RWPE1 (cell line): ENCODE results near the gene USB1.
"Not testable (repeated sequence)": the region's sequence is repeated elsewhere in the genome, so short reads cannot be mapped to it uniquely, and the experiment has no call there.

ENCODE experiments used
- CTCF ChIA-PET: fragments of 350-600 bp; sonication (Branson Sonifier 250); formaldehyde crosslinking; extraction: SDS; loops from one replicate; lab custom pipeline; 2021; lab: Yijun Ruan, JAX
- POLR2A ChIA-PET: fragments of 400-600 bp; formaldehyde crosslinking; extraction: SDS; loops from one replicate; lab custom pipeline; 2020; ENCODE audit warnings: antibody characterized with exemption; ENCODE audit not compliant: low non-redundant PET; lab: Yijun Ruan, JAX
- DNase-seq: peaks from one replicate; pipeline ENCODE4 v3.0.0; 2012; ENCODE audit warnings: low spot score
- H3K27ac ChIP-seq: fragments of 450-650 bp; 2 replicates; pipeline ENCODE4 v1.5.1; 2017
- CTCF ChIP-seq: fragments of 450-650 bp; conservative IDR thresholded peaks from 2 replicates; pipeline ENCODE4 v1.5.1; 2017; ENCODE audit warnings: low read depth, mild to moderate bottlenecking

Gene USB1

GRCh38 chr16:57972306-57972705, 28.9 kb upstream of the USB1 start:
- no peak for TF ChIP-seq CTCF
- ChIA-PET POLR2A (no interaction called here), CTCF (no interaction called here)
- H3K27ac ChIP-seq: no peak overlapping the region
- DNase-seq: no peak

GRCh38 chr16:57976331-57976796, 24.8 kb upstream of the USB1 start:
- POLR2A ChIA-PET: no interaction called here
- DNase-seq: peak; percentile 30
- TF ChIP-seq CTCF: no peak
- CTCF ChIA-PET: interaction anchor here (1.0 kb wide), 1 partner anchor 22 kb away, joined by 3 read pairs; no protein-coding TSS in a partner anchor
- H3K27ac ChIP-seq: peak overlapping the region; percentile 76

- ChIA-PET POLR2A (no interaction called here), CTCF (interaction anchor here (1.0 kb wide), 1 partner anchor 21 kb away, joined by 3 read pairs; no protein-coding TSS in a partner anchor)
- no peak for TF ChIP-seq CTCF
- no peak for DNase-seq
- H3K27ac ChIP-seq: peak overlapping the region; percentile 9; the same call in 1 of the 2 replicates
These were observed 23.7 kb upstream of the USB1 start for GRCh38 chr16:57977418-57978069.

GRCh38 chr16:57978070-57978465, 23.1 kb upstream of the USB1 start:
- H3K27ac ChIP-seq: peak overlapping the region; percentile 9; the same call in 1 of the 2 replicates
- CTCF ChIA-PET, DNase-seq, POLR2A ChIA-PET: not testable (repeated sequence)

- ChIA-PET CTCF (no interaction called here), POLR2A (no interaction called here)
- TF ChIP-seq CTCF: no peak
- no peak for DNase-seq
- no peak overlapping the region for H3K27ac ChIP-seq
These were observed 22.1 kb upstream of the USB1 start for GRCh38 chr16:57979006-57979585.

GRCh38 chr16:57981636-57982035, 19.6 kb upstream of the USB1 start:
- no peak overlapping the region for H3K27ac ChIP-seq
- POLR2A ChIA-PET: no interaction called here
- CTCF ChIA-PET: no interaction called here
- no peak for DNase-seq
- TF ChIP-seq CTCF: no peak

- ChIA-PET CTCF (no interaction called here), POLR2A (no interaction called here)
- TF ChIP-seq CTCF: no peak
- DNase-seq: no peak
- no peak overlapping the region for H3K27ac ChIP-seq
These were observed 18.8 kb upstream of the USB1 start for GRCh38 chr16:57982385-57982784.
